Activated CD4-positive, alpha-beta memory T cell treated with anti-CD3 and anti-CD28 coated beads for 36 hours (primary cell): ENCODE results near the gene RTP1. TPM values are rescaled to one million over a fixed set of nuclear protein-coding genes. Genes with fewer than 3 reads are reported as not detected.
"Not testable (repeated sequence)": the region's sequence is repeated elsewhere in the genome, so short reads cannot be mapped to it uniquely, and the experiment has no call there.

Experiments used
- CTCF ChIA-PET: fragments of 350-600 bp; sonication (Branson Sonifier 250); formaldehyde crosslinking; loops from one replicate; lab custom pipeline; 2021; ENCODE audit warnings: antibody characterized with exemption, inconsistent platforms; lab: Charles Lee
- POLR2A ChIA-PET: fragments of 350-600 bp; sonication (Branson Sonifier 250); formaldehyde crosslinking; loops from one replicate; lab custom pipeline; 2021; ENCODE audit warnings: antibody characterized with exemption; lab: Charles Lee
- DNase-seq: peaks from one replicate; pipeline ENCODE4 v3.0.0-alpha.2; 2020
- H3K27ac Mint-ChIP-seq: one replicate; pipeline ENCODE4 v1.8.0; 2021; ENCODE audit warnings: mixed read lengths
- H3K27me3 Mint-ChIP-seq: one replicate; pipeline ENCODE4 v1.8.0; 2021; ENCODE audit warnings: mixed read lengths
- H3K36me3 Mint-ChIP-seq: one replicate; pipeline ENCODE4 v1.8.0; 2021; ENCODE audit warnings: mixed read lengths
- H3K4me1 Mint-ChIP-seq: one replicate; pipeline ENCODE4 v1.8.0; 2021; ENCODE audit warnings: low read depth, mixed read lengths
- H3K4me3 Mint-ChIP-seq: one replicate; pipeline ENCODE4 v1.8.0; 2021; ENCODE audit warnings: mild to moderate bottlenecking, mixed read lengths
- H3K9me3 Mint-ChIP-seq: one replicate; pipeline ENCODE4 v1.8.0; 2021; ENCODE audit warnings: mixed read lengths
- intact Hi-C: fragments of 100-400 bp; cut with micrococcal nuclease; formaldehyde crosslinking; loops from one replicate; pipeline ENCODE4 v1.15.1; 2023
- total RNA-seq, 2 experiments: library from RNA; stranded (reverse); gene quantifications; one replicate each; pipeline ENCODE4 v1.2.3, GENCODE V29; 2021

Gene RTP1
- total RNA-seq, 2 experiments from 2014 or later: not detected

DNA sequence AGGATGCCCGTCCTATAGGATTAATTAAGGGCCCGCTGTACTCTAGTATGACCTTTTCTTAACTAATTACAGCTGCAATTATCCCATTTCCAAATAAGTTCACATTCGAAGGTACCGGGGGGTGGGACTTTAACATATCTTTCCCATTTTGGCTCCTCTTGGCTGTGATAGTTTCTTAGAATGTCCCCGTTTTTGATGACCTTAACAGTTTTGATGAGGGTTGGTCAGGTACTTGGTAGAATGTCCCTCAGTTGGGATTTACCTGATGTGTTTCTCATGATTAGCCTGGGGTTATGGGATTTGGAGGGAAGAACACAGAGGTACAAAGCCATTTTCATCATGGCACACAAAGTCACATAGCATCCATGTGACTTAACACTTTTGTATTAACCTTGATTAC is 18.2 kb downstream of the RTP1 start:
- Mint-ChIP-seq H3K4me1 (no peaks in the 10 kb centered on the region), H3K27me3 (no peaks in the 10 kb centered on the region), H3K9me3 (no peaks in the 10 kb centered on the region), H3K4me3 (no peak overlapping the region), H3K27ac (no peak overlapping the region), H3K36me3 (no peaks in the 10 kb centered on the region)
- DNase-seq: no peak
- POLR2A ChIA-PET: no interaction called here
- CTCF ChIA-PET: no interaction called here
- intact Hi-C loops: no loop called here

DNA sequence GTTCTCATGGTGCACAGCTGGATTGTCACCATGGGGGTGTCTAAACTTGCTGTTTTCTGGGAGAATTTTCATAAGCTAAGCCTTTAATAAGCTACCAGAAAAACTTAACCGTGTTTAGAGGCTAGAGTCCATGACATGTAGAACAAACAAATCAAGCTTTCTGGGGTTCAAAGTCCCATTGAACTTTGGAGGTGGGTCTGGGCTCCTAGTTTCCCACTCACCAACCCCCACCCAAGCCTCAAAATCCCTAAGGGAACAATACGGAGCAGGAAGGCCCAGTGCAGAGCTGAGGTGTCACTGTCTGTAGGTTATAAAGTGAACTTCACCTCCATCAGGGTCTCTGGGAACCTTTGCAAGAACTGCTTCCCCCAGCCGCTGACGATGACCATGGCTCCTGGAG is 25.5 kb downstream of the RTP1 start:
- DNase-seq: no peak
- Mint-ChIP-seq H3K27ac (no peak overlapping the region), H3K4me3 (no peak overlapping the region), H3K4me1 (no peaks in the 10 kb centered on the region), H3K9me3 (no peaks in the 10 kb centered on the region), H3K36me3 (no peaks in the 10 kb centered on the region), H3K27me3 (no peaks in the 10 kb centered on the region)
- CTCF ChIA-PET: interaction anchor here (0.5 to 1.9 kb wide), 4 partner anchors 10 to 646 kb away, joined by 3 to 9 read pairs (median 4); no protein-coding TSS in a partner anchor
- POLR2A ChIA-PET: interaction anchor here (0.6 kb wide), 1 partner anchor 139 kb away, joined by 5 read pairs; no protein-coding TSS in a partner anchor
- intact Hi-C loops: no loop called here

DNA sequence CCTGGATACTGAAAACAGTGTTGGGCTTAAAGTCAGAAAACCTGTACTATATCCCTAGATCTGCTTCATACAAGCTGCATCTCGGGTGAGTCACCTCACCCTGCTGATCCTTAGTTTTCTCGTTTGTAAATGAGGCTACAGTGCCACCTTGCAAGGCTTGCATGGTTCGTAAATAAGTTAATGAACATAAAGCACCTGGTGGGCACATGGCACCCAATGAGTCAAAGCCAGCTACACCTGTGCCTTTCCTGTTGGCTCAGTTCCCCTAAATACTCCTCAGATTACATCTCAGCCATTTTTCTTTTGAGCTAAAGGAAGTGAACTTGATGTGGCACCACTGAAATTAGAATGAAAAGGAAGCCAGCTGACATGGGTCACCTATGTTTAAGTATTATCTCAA is 26.5 kb downstream of the RTP1 start:
- no peaks in the 10 kb centered on the region for H3K9me3 Mint-ChIP-seq
- ChIA-PET CTCF (interaction anchor here (1.4 to 1.8 kb wide), 3 partner anchors 11 to 456 kb away, joined by 4 to 5 read pairs (median 5); no protein-coding TSS in a partner anchor), POLR2A (no interaction called here)
- no peak overlapping the region for H3K27ac Mint-ChIP-seq
- H3K27me3 Mint-ChIP-seq: peaks cover 3% of the 10 kb centered on the region
- no peaks in the 10 kb centered on the region for H3K36me3 Mint-ChIP-seq
- intact Hi-C loops: no loop called here
- H3K4me1 Mint-ChIP-seq: no peaks in the 10 kb centered on the region
- H3K4me3 Mint-ChIP-seq: no peak overlapping the region
- no peak for DNase-seq

DNA sequence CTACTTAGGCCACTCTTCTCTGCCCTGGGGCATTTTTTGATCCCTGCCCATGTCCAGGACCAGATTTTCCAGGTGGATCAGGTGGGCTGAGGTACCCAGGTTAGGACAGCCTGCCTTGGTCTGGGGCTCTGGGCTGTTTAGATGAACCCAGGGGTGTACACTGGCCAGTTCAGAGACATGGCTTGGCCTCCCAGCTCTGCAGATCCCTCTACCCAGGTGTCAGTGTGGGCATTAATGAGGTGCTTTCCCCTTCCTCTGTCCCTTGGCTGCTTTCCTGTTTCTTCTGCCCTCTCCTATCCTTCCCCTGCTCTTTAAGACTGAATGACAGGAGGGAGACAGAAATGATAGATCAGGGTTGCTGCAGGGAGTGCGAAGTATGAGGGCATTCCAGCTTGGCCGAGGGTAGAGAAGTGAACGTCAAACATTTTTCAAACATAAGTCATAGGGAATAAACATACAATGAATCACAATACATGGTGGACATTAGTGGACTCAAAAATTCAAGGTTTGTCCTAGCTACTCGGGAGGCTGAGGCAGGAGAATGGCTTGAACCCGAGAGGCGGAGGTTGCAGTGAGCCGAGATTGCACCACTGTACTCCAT is 30.5 kb downstream of the RTP1 start:
- no peak overlapping the region for H3K4me3 Mint-ChIP-seq
- H3K27me3 Mint-ChIP-seq: peaks cover 5% of the 10 kb centered on the region
- H3K36me3 Mint-ChIP-seq: no peaks in the 10 kb centered on the region
- POLR2A ChIA-PET: interaction anchor here (0.7 kb wide), 1 partner anchor 10 kb away, joined by 5 read pairs; no protein-coding TSS in a partner anchor
- no peaks in the 10 kb centered on the region for H3K4me1 Mint-ChIP-seq
- no peak overlapping the region for H3K27ac Mint-ChIP-seq
- no peaks in the 10 kb centered on the region for H3K9me3 Mint-ChIP-seq
- no peak for DNase-seq
- intact Hi-C loops: no loop called here
- CTCF ChIA-PET: no interaction called here

DNA sequence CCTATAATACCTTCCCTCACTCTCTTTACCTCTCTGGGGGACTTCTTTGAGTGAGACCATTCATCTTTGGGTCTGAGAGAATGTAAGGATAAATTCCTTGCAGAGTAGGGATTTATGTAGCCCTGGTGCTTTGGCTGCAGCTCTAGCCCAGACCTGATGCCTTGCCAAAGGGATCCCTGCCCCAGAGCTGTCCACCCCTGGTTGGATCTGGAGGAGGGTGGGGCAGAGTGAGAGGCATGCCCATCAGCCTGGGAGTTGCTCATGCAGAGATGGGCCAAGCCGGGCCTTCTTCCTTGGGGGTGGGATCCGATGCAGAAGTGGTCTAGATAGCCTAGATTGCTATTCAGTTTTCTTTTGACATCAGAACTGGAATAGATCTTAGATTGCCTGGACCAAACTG is 31.5 kb downstream of the RTP1 start:
- POLR2A ChIA-PET: interaction anchor here (0.7 kb wide), 1 partner anchor 11 kb away, joined by 5 read pairs; no protein-coding TSS in a partner anchor
- no peak overlapping the region for H3K4me3 Mint-ChIP-seq
- H3K4me1 Mint-ChIP-seq: no peaks in the 10 kb centered on the region
- no peaks in the 10 kb centered on the region for H3K36me3 Mint-ChIP-seq
- DNase-seq: no peak
- H3K9me3 Mint-ChIP-seq: no peaks in the 10 kb centered on the region
- peaks cover 5% of the 10 kb centered on the region for H3K27me3 Mint-ChIP-seq
- intact Hi-C loops: no loop called here
- CTCF ChIA-PET: no interaction called here
- no peak overlapping the region for H3K27ac Mint-ChIP-seq

DNA sequence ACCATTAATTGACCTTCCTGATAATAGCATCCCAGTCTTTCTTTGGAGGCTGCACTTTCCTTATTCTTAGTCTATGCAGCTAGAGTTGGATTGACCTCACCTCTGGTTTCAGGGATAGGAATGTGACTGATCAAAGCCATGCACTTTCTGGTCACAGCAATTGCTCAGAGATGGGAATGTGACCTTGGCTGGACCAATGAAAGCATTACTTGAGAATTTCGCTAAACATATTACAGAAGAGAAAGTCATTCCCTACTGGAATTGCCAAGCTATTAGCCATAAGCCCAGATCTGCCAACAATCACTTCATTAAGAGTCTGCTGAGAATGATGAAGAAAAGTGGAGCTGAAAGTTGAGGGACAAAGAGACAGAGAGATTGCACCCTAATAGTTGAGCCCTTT is 32.7 kb downstream of the RTP1 start:
- CTCF ChIA-PET: interaction anchor here (0.6 to 2.1 kb wide), 4 partner anchors 9 to 449 kb away, joined by 3 to 12 read pairs (median 6); no protein-coding TSS in a partner anchor
- H3K4me3 Mint-ChIP-seq: no peak overlapping the region
- DNase-seq: no peak

DNA sequence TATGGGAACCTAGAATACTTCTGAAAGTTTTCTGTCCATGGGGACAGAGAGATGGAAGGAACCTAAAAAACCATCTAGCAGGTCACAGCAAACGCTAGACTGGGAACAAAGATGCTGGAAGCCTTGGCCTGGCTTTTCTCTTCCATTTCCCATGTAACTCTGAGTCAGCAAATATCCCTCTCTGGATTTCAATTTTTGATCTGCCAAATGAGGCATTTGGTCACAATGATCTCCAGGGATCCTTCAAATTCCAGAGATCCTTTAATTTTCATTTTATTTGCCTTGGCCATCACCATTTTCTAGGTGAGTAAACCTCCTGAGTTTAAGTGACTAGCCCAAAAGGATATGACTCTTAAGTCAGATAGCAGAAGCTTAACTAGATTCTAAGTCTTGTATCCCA is 39.7 kb downstream of the RTP1 start:
- H3K36me3 Mint-ChIP-seq: no peaks in the 10 kb centered on the region
- POLR2A ChIA-PET: no interaction called here
- no peak overlapping the region for H3K4me3 Mint-ChIP-seq
- DNase-seq: no peak
- no peaks in the 10 kb centered on the region for H3K4me1 Mint-ChIP-seq
- CTCF ChIA-PET: no interaction called here
- peaks cover 6% of the 10 kb centered on the region for H3K9me3 Mint-ChIP-seq
- H3K27ac Mint-ChIP-seq: no peak overlapping the region
- H3K27me3 Mint-ChIP-seq: no peaks in the 10 kb centered on the region
- intact Hi-C loops: no loop called here

More for the DNA sequence above, 32.7 kb downstream of the RTP1 start:
- Mint-ChIP-seq H3K9me3 (no peaks in the 10 kb centered on the region), H3K36me3 (no peaks in the 10 kb centered on the region), H3K4me1 (no peaks in the 10 kb centered on the region), H3K27me3 (peaks cover 5% of the 10 kb centered on the region), H3K27ac (no peak overlapping the region)
- intact Hi-C loops: no loop called here
- POLR2A ChIA-PET: no interaction called here

DNA sequence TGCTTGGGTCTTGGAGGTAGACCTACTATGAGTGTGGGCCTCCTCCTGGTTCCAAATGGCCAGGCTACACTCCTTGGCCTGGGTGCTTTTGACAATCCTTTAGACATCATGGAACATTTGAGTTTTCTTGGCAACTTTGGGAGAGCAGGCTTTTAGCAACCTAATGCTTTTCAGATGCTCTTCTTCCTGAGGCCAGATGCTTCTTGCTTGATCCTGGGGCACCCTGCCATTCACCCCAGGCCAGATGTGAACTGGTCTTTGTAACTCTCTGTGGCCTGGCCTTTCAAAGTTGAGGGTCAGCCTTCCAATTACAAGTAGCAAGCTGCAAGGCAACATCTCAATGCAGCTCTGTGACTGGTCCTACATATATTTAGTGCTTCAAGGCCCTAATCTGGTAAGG is 40.5 kb downstream of the RTP1 start:
- POLR2A ChIA-PET: no interaction called here
- H3K36me3 Mint-ChIP-seq: no peaks in the 10 kb centered on the region
- CTCF ChIA-PET: interaction anchor here (1.2 kb wide), 1 partner anchor 81 kb away, joined by 4 read pairs; no protein-coding TSS in a partner anchor
- no peaks in the 10 kb centered on the region for H3K4me1 Mint-ChIP-seq
- H3K27ac Mint-ChIP-seq: no peak overlapping the region
- H3K27me3 Mint-ChIP-seq: no peaks in the 10 kb centered on the region
- intact Hi-C loops: no loop called here
- DNase-seq: no peak
- H3K9me3 Mint-ChIP-seq: peaks cover 6% of the 10 kb centered on the region
- no peak overlapping the region for H3K4me3 Mint-ChIP-seq

DNA sequence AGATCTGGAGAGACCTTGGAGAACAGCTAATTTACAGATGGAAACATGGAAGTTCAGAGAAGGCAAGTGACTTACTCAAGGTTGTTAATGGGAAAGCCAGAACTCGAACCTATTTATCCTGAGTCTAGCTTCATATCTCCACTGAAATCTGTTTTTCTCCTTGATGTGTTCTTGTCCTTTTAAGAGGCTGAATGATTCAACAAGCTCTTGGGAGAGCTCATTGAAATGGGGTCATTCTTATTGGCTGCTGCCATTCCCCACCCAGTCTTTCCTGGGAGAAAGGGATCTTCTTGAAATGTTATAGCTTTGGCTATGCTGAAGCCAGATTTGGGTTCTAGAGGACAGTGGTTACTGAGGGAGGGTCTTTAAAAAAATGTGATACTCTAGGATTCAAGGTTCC is 41.0 kb downstream of the RTP1 start:
- intact Hi-C loops: no loop called here
- Mint-ChIP-seq H3K27ac (no peak overlapping the region), H3K27me3 (no peaks in the 10 kb centered on the region), H3K9me3 (peaks cover 6% of the 10 kb centered on the region), H3K36me3 (no peaks in the 10 kb centered on the region), H3K4me3 (no peak overlapping the region), H3K4me1 (no peaks in the 10 kb centered on the region)
- ChIA-PET CTCF (interaction anchor here (1.2 kb wide), 1 partner anchor 80 kb away, joined by 4 read pairs; no protein-coding TSS in a partner anchor), POLR2A (no interaction called here)
- DNase-seq: no peak

DNA sequence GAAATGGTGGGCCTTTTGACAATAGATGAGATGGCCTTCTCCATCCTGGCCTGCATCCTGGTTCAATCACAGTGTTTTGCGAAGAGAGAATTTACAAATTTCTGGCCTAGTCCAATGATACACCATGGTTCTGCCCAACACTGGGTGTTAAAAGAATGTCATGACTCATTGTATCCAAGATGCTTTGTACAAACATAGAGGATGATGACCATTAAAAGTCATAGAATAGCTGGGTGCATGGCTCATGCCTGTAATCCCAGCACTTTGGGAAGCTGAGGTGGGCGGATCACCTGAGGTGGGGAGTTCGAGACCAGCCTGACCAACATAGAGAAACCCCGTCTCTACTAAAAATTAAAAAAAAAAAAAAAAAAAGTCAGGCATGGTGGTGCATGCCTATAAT is 41.5 kb downstream of the RTP1 start:
- POLR2A ChIA-PET, H3K9me3 Mint-ChIP-seq, CTCF ChIA-PET, DNase-seq, H3K36me3 Mint-ChIP-seq, H3K4me1 Mint-ChIP-seq, H3K27ac Mint-ChIP-seq, intact Hi-C loops, H3K4me3 Mint-ChIP-seq, H3K27me3 Mint-ChIP-seq: not testable (repeated sequence)

DNA sequence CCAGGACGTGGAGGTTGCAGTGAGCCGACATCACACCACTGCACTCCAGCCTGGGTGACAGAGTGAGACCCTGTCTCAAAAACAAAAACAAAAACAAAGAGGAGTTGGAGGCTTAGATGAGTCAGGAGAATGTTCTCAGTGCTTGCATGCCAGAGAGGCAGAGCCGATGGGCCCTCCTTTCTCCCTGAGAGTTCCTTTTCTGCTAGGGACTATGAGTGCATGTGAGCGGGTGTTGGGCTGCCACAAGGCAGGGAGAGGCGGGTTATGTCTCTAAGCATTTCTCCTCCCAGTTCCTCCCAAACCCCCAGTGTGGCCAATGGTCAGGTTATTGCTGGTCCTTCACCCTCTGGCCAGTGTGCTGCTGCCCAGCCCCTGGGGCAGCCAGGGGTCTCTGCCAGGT is 45.1 kb downstream of the RTP1 start:
- CTCF ChIA-PET: no interaction called here

DNA sequence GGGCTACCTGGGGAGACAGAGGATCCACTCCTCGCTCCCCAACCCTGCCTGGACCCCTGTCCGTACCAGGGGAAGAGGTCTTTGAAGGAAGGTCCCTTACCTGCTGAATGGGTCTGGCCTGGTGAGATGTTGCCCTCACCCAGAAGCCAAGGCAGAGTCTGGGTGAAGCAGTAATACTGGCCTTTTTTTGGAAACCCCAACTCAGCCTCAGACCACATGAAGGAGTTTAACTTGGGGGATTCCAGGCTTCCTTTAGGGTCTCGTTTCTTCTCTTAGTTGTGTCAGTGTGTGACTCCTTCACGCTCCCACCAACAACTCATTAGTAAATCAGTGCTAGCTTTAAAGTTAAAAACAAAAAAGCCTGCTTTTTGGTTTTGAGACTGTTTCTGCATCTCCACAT is 45.6 kb downstream of the RTP1 start:
- no peak overlapping the region for H3K27ac Mint-ChIP-seq
- ChIA-PET CTCF (no interaction called here), POLR2A (no interaction called here)
- intact Hi-C loops: no loop called here
- peaks cover 7% of the 10 kb centered on the region for H3K4me1 Mint-ChIP-seq
- H3K9me3 Mint-ChIP-seq: peaks cover 6% of the 10 kb centered on the region
- H3K4me3 Mint-ChIP-seq: no peak overlapping the region
- no peaks in the 10 kb centered on the region for H3K27me3 Mint-ChIP-seq
- DNase-seq: no peak
- H3K36me3 Mint-ChIP-seq: no peaks in the 10 kb centered on the region

More for the DNA sequence above, 45.1 kb downstream of the RTP1 start:
- intact Hi-C loops: no loop called here
- H3K27me3 Mint-ChIP-seq: no peaks in the 10 kb centered on the region
- POLR2A ChIA-PET: no interaction called here
- H3K27ac Mint-ChIP-seq: no peak overlapping the region
- no peak for DNase-seq
- no peaks in the 10 kb centered on the region for H3K36me3 Mint-ChIP-seq
- peaks cover 6% of the 10 kb centered on the region for H3K9me3 Mint-ChIP-seq
- H3K4me1 Mint-ChIP-seq: peaks cover 4% of the 10 kb centered on the region
- no peak overlapping the region for H3K4me3 Mint-ChIP-seq
